HUDEP-2 (cell line): ENCODE measurements around the gene ADAT1.

ENCODE experiments used
- DNase-seq, 76 experiments: peaks; one replicate each; lab custom pipeline; 2025; ENCODE audit not compliant: unreplicated experiment in 76 of 76; lab: John Stamatoyannopoulos, UW

Gene ADAT1

GRCh38 chr16:75550211-75550662 lies 72.8 kb downstream of the ADAT1 start:
- peak in 12 of 76 experiments; percentile 1 to 30 (median 8) for DNase-seq
